ENCODE data around the gene VARS1. TPM values are rescaled to one million over a fixed set of nuclear protein-coding genes. Genes with fewer than 3 reads are reported as not detected.
"Not testable (repeated sequence)": the region's sequence is repeated elsewhere in the genome, so short reads cannot be mapped to it uniquely, and the experiment has no call there.

The VARS1 gene
- total and polyA plus RNA-seq, 8 donors: 11.0 to 56.5 (median 25.9) TPM

- Histone ChIP-seq H3K27me3 (no peaks in the 10 kb centered on the region), H3K4me1 (peaks cover 12 to 41% (median 30%) of the 10 kb centered on the region in 4 donors), H3K4me3 (peak overlapping the region; percentile 73 to 90 (median 88)), H3K36me3 (peaks cover 11 to 45% (median 35%) of the 10 kb centered on the region in 4 donors), H3K9me3 (no peaks in the 10 kb centered on the region), H3K27ac (peak overlapping the region; percentile 89 to 100 (median 98))
- TF ChIP-seq, protein P1, sequence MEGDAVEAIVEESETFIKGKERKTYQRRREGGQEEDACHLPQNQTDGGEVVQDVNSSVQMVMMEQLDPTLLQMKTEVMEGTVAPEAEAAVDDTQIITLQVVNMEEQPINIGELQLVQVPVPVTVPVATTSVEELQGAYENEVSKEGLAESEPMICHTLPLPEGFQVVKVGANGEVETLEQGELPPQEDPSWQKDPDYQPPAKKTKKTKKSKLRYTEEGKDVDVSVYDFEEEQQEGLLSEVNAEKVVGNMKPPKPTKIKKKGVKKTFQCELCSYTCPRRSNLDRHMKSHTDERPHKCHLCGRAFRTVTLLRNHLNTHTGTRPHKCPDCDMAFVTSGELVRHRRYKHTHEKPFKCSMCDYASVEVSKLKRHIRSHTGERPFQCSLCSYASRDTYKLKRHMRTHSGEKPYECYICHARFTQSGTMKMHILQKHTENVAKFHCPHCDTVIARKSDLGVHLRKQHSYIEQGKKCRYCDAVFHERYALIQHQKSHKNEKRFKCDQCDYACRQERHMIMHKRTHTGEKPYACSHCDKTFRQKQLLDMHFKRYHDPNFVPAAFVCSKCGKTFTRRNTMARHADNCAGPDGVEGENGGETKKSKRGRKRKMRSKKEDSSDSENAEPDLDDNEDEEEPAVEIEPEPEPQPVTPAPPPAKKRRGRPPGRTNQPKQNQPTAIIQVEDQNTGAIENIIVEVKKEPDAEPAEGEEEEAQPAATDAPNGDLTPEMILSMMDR (IDR thresholded peaks at IDR 0.05): no peak
- TF ChIP-seq POLR2AphosphoS5 (IDR thresholded peaks at IDR 0.05) (peak in 1 of 3 donors; percentile 30), POLR2A (IDR thresholded peaks at IDR 0.05) (no peak), EP300 (IDR thresholded peaks at IDR 0.05) (no peak)
- intact Hi-C loops (cut with DNase I; ENCODE audit: low total_unique reads): no loop called here
- no peak for DNase-seq
- 4 to 10% (median 9%) methylated on average over 7 of the region's 7 CpGs for WGBS, 5 donors
Measured at GRCh38 chr6:31794294-31794865, 1.2 kb downstream of the VARS1 start.

DNA sequence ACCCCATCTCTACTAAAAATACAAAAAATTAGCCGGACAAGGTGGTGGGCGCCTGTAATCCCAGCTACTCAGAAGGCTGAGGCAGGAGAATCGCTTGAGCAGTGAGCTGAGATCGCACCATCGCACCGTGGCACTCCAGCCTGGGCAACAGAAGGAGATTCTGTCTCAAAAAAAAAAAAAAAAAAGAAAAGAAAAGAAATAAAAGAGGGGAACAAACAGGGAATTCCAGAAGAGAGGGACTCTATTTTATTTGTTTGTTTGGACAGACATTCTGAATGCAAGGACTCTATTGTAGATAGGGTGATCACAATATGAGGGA is 1.7 kb downstream of the VARS1 start:
- H3K9me3 ChIP-seq; H3K27me3 ChIP-seq; DNase-seq; intact Hi-C loops (cut with DNase I; ENCODE audit: low total_unique reads): not testable (repeated sequence)
- peak overlapping the region in 2 of 4 donors; percentile 86 to 89 for H3K4me3 ChIP-seq
- peaks cover 11 to 47% (median 37%) of the 10 kb centered on the region in 4 donors for H3K36me3 ChIP-seq
- H3K4me1 ChIP-seq: peaks cover 12 to 41% (median 30%) of the 10 kb centered on the region in 4 donors
- 88 to 95% (median 90%) methylated on average over 6 of the region's 6 CpGs for WGBS, 5 donors
- peak overlapping the region in 4 of 5 donors; percentile 89 to 100 (median 96) for H3K27ac ChIP-seq

GRCh38 chr6:31792761-31793171 is 2.8 kb downstream of the VARS1 start:
- Histone ChIP-seq H3K36me3 (peaks cover 11 to 52% (median 39%) of the 10 kb centered on the region in 4 donors), H3K4me1 (peaks cover 12 to 41% (median 30%) of the 10 kb centered on the region in 4 donors), H3K9me3 (no peaks in the 10 kb centered on the region), H3K4me3 (no peak overlapping the region), H3K27ac (peak overlapping the region in 3 of 5 donors; percentile 24 to 100 (median 46)), H3K27me3 (no peaks in the 10 kb centered on the region)
- no peak for DNase-seq
- TF ChIP-seq POLR2A (IDR thresholded peaks at IDR 0.05) (no peak), POLR2AphosphoS5 (IDR thresholded peaks at IDR 0.05) (no peak), EP300 (IDR thresholded peaks at IDR 0.05) (no peak)
- TF ChIP-seq, protein P1 (IDR thresholded peaks at IDR 0.05): no peak
- WGBS, 5 donors: 74 to 93% (median 82%) methylated on average over 10 to 12 of the region's 12 CpGs
- intact Hi-C loops (cut with DNase I; ENCODE audit: low total_unique reads): no loop called here

GRCh38 chr6:31792090-31792374 is 3.5 kb downstream of the VARS1 start:
- Histone ChIP-seq H3K4me1 (peaks cover 12 to 41% (median 30%) of the 10 kb centered on the region in 4 donors), H3K4me3 (no peak overlapping the region), H3K36me3 (peaks cover 11 to 52% (median 43%) of the 10 kb centered on the region in 4 donors), H3K27ac (peak overlapping the region in 2 of 5 donors; percentile 24 to 100), H3K9me3 (no peaks in the 10 kb centered on the region), H3K27me3 (no peaks in the 10 kb centered on the region)
- intact Hi-C loops (cut with DNase I; ENCODE audit: low total_unique reads): no loop called here
- no peak for DNase-seq
- 67 to 95% (median 69%) methylated on average over 3 of the region's 3 CpGs for WGBS, 5 donors
- TF ChIP-seq POLR2A (IDR thresholded peaks at IDR 0.05): no peak
- TF ChIP-seq, protein P1 (IDR thresholded peaks at IDR 0.05): no peak
- TF ChIP-seq EP300 (IDR thresholded peaks at IDR 0.05): no peak
- no peak for TF ChIP-seq POLR2AphosphoS5 (IDR thresholded peaks at IDR 0.05)
